IPS-15b (cell line): ENCODE data around the gene NTRK3.

ENCODE experiments used
- H3K27me3 ChIP-seq: one replicate; pipeline ENCODE4 v1.6.1; 2013; ENCODE audit warnings: low read length; ENCODE audit not compliant: control insufficient read depth, insufficient read depth
- H3K36me3 ChIP-seq: one replicate; pipeline ENCODE4 v1.6.1; 2013; ENCODE audit warnings: low read length; ENCODE audit not compliant: control insufficient read depth, insufficient read depth
- H3K4me1 ChIP-seq: one replicate; pipeline ENCODE4 v1.6.1; 2013; ENCODE audit warnings: mild to moderate bottlenecking, low read length; ENCODE audit not compliant: control insufficient read depth, insufficient read depth
- H3K4me3 ChIP-seq: one replicate; pipeline ENCODE4 v1.5.1; 2013; ENCODE audit warnings: low read depth, low read length
- H3K9ac ChIP-seq: one replicate; pipeline ENCODE4 v1.6.1; 2013; ENCODE audit warnings: low read depth, mild to moderate bottlenecking, low read length
- H3K9me3 ChIP-seq: one replicate; pipeline ENCODE4 v1.6.1; 2013; ENCODE audit warnings: mild to moderate bottlenecking, low read length; ENCODE audit not compliant: control insufficient read depth, insufficient read depth

Gene NTRK3

DNA sequence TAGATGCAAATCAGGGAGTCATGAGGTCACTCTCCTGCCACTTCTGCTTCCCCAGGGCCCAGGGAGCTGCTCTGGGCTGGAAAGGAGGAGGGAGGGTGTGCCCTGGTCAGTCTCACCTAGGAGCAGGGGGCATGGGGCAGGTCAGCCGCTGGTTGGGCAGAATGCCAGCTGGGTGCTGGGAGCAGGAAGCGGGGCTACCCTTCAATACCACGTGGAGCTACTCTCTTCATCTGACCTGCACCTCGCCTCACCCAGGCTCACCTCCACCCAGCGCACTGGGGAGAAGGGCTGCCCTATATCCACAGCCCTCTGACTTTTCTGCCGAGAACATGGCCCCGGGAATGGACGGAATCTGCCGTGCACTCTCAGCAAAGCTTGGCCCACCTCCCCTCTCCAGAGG, 15.1 kb downstream of the NTRK3 start:
- H3K9ac ChIP-seq, result no peak overlapping the region
- H3K4me1 ChIP-seq, result peaks cover 5% of the 10 kb centered on the region
- peaks cover 7% of the 10 kb centered on the region for H3K27me3 ChIP-seq
- H3K9me3 ChIP-seq, result no peaks in the 10 kb centered on the region
- no peak overlapping the region for H3K4me3 ChIP-seq
- H3K36me3 ChIP-seq, result no peaks in the 10 kb centered on the region

DNA sequence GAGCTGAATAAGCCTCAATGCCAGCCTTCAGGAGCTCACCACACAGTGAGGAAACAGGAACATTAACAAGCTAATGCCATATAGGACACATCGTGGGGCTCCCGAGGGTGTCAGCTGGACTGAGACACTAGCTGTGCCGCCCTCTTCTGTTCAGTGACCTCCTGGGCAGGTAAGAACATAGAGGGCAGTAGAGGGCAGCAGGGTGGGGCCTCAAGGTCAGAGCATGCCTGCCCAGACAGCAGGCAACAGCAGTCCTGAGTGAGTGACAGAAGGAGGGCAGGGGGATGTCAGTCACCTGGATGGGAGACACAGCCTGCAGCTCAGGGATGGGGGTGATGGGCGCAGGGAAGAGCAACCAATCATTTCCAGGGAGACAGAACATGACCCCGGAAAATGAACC, 15.5 kb downstream of the NTRK3 start:
- Histone ChIP-seq H3K4me1 (peaks cover under 1% of the 10 kb centered on the region), H3K36me3 (no peaks in the 10 kb centered on the region), H3K9ac (no peak overlapping the region), H3K9me3 (no peaks in the 10 kb centered on the region), H3K4me3 (no peak overlapping the region), H3K27me3 (peaks cover 3% of the 10 kb centered on the region)

DNA sequence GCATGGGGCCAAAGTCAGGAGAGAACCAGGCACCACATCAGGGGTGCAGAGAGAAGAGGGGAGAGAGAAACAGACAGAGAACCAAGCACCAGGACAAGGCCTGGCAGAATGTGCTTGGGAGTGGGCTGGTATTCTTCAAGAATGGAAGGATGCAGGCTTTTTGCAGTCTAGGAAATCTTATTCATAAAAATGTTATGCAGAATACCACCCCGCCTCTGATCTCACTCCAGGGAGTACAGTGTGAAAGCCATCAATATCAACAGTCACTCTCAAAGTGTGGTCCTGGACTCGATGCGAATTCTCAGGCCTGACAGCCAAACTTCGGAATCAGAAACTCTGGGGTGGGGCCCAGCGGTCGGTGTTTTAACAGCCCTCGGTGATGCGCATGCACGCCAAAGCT, 16.9 kb downstream of the NTRK3 start:
- H3K4me3 ChIP-seq, result no peak overlapping the region

DNA sequence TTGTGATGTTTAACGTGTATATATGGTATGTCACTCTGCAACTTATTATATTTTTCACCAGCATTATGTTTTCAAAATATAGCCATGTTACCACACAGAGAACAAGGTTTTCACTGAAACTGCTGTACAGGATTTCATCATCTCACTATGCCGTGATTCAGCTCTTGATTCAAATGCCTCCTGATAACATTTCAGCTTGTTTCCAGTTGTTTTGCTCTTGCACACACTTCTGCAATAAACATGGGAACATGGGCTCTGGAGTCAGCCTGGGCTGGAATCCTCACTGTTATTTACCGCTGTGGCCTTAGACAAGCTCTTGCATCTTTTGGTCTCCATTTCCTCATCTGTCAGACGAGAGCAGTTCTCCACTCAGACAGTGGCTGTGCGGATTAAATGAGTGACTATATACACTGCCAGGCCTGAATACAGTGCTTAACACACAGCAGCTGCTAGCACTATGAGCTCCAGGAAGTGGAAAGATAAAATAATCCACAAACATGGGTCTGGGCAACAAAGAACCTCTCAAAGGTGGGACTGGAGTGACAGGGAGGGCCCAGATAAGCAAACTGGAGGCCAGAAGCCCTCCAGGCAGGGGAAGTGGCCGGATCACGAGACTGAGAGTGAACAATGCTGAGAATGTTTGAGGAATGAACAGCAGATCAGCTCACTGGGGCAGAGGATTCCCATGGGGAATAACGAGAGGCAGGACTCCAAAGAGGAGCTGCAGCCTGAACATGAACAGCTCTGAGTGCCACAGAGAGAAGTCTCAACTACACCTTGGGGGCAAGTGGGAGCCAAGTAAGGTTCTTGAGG, 17.7 kb downstream of the NTRK3 start:
- Histone ChIP-seq H3K9ac (no peak overlapping the region), H3K27me3 (no peaks in the 10 kb centered on the region), H3K9me3 (no peaks in the 10 kb centered on the region), H3K4me1 (peaks cover under 1% of the 10 kb centered on the region), H3K4me3 (no peak overlapping the region), H3K36me3 (no peaks in the 10 kb centered on the region)

More for the DNA sequence above, 16.9 kb downstream of the NTRK3 start:
- no peaks in the 10 kb centered on the region for H3K27me3 ChIP-seq
- H3K36me3 ChIP-seq, result no peaks in the 10 kb centered on the region
- no peaks in the 10 kb centered on the region for H3K9me3 ChIP-seq
- H3K9ac ChIP-seq, result no peak overlapping the region
- H3K4me1 ChIP-seq, result no peaks in the 10 kb centered on the region

DNA sequence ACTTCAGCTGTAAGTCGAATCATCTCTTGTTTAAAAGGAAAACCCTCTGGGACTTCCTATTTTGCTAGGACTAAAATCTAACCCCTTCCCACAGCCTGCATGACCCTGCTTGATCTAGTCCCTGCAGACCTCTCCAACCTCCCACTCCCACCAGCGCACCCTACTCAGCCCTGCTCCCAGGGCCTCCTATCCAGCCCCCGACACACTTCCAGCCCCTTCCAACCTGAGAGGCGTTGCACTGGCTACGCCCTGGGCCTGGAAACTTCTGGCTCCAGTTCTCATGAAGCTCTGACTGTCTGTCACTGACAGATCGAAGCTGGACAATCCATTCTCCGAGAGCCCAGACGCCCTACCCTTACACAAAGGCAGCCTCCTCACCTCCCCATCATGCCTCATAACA, 21.8 kb downstream of the NTRK3 start:
- peaks cover 6% of the 10 kb centered on the region for H3K4me1 ChIP-seq
- H3K4me3 ChIP-seq, result no peak overlapping the region
- no peaks in the 10 kb centered on the region for H3K36me3 ChIP-seq

DNA sequence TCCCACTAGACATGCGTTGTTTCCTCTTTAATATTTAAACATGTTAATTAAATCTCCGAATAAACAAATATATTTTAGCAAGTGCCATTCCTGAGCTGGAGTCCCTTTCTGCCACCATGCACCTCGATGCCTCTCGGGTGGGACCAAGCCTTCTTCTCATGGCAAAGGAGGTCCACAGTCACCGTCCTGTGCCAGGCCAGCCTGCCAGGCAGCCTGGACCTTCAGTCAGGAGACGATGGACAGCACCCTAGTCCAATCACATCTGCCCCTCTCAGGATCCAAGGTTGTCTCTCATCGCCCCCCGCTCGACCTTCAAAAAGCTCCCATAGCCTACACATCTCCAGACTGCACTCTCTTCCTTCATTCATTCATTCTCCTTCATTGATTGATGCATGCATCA, 22.6 kb downstream of the NTRK3 start:
- H3K27me3 ChIP-seq, result no peaks in the 10 kb centered on the region
- no peak overlapping the region for H3K9ac ChIP-seq
- H3K36me3 ChIP-seq, result no peaks in the 10 kb centered on the region
- no peak overlapping the region for H3K4me3 ChIP-seq
- peaks cover 6% of the 10 kb centered on the region for H3K4me1 ChIP-seq
- no peaks in the 10 kb centered on the region for H3K9me3 ChIP-seq

More for the DNA sequence above, 21.8 kb downstream of the NTRK3 start:
- H3K9ac ChIP-seq, result no peak overlapping the region
- H3K27me3 ChIP-seq, result no peaks in the 10 kb centered on the region
- H3K9me3 ChIP-seq, result no peaks in the 10 kb centered on the region

DNA sequence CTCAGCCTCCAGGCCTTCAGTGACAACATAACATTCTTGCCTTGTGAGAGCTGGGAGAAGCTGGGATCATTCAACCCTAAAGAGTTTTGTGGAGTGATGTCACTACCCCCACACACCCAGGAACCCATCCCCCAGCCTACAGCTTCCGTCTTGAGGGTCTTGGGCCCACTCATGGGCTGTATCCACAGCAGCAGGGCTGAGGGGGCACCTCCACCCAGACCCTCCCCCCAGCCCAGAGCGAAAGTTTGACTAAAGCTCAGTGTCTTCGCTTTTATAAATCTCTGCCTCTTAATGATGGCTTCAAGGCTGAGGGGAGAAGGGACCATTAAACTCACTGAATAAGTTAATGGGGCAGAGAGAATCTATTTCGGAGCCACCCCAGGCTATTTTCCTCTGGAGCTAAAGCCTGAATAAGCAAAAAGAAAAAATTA, 23.8 kb downstream of the NTRK3 start:
- no peak overlapping the region for H3K9ac ChIP-seq
- no peaks in the 10 kb centered on the region for H3K9me3 ChIP-seq
- H3K4me1 ChIP-seq, result peaks cover 6% of the 10 kb centered on the region
- no peaks in the 10 kb centered on the region for H3K36me3 ChIP-seq
- no peaks in the 10 kb centered on the region for H3K27me3 ChIP-seq
- H3K4me3 ChIP-seq, result no peak overlapping the region

DNA sequence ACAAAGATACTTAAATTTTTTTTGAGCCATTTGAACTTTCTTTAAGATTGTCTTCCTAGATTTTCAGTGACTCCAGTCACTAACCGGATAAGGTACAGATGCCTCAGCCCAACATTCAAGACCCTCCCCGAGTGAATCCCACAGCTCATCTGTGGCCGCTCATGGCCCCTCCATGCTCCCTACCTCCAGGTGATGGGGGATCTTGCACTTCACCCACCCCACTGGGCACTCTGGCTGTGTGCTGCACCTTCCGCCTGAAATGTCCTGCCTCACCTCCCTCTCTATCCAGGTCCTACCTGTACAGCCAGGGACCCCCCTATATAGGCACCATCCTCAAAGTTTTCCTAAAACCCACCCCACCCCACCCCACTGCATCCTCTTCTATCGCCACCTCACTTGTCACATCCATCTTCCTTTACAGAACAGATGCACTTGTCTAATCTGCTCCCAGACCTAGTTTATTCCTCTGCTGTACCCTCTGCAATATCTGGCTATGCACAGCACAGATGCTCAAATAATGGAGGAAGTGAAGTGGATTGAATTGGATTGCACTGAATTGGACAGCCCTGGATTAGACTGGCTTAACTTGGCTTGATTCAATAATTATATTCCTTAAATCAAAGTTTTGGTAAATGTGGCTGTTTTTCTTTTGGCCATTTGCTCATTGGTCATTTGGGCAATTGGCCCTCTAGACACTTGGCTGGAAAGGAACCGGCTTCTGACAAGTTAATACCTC, 24.5 kb downstream of the NTRK3 start:
- Histone ChIP-seq H3K9me3 (no peaks in the 10 kb centered on the region), H3K9ac (no peak overlapping the region), H3K4me3 (no peak overlapping the region), H3K4me1 (peaks cover 6% of the 10 kb centered on the region), H3K27me3 (no peaks in the 10 kb centered on the region), H3K36me3 (no peaks in the 10 kb centered on the region)

DNA sequence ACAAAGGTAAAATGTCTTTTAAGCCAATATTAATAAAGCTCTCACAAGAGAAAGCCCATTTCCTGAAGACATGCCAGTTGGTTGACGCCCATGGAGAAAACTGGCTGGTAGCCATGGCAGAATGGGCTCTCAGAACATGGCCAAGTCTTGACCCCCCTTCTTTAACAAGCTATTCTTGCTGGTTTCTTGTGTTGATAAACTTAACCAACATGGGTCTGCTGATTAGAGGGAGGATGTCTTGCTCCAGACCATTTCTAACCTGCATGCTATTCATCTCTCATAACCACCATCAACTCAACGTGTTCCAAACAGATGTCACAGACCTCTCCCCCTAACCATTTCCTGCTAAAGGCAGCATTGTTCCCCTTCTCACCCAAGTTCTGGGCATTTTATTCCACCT, 25.7 kb downstream of the NTRK3 start:
- no peaks in the 10 kb centered on the region for H3K36me3 ChIP-seq
- H3K4me1 ChIP-seq, result peaks cover 6% of the 10 kb centered on the region
- H3K27me3 ChIP-seq, result no peaks in the 10 kb centered on the region
- no peaks in the 10 kb centered on the region for H3K9me3 ChIP-seq
- no peak overlapping the region for H3K4me3 ChIP-seq
- H3K9ac ChIP-seq, result no peak overlapping the region

DNA sequence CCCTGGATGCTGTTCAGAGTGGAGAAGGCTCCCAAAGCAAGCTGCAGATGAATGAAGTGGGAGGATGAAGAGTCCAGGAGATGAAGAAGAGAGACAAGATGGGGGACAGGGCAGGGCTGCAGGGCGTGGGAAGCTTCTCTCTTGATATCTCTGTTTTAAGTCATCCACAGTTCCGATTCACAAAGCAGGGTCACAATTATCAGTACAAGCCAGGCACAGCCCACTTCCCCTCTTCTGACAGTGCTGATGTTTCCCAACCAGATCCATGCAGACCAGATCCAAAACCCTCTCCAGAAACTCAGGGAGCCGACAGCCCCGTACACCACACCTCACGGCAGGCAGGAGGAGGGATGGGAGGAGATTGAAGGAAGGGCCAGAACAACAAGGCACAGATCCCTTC, 31.1 kb downstream of the NTRK3 start:
- Histone ChIP-seq H3K9ac (no peak overlapping the region), H3K9me3 (no peaks in the 10 kb centered on the region), H3K36me3 (no peaks in the 10 kb centered on the region), H3K4me1 (no peaks in the 10 kb centered on the region), H3K27me3 (no peaks in the 10 kb centered on the region), H3K4me3 (no peak overlapping the region)

DNA sequence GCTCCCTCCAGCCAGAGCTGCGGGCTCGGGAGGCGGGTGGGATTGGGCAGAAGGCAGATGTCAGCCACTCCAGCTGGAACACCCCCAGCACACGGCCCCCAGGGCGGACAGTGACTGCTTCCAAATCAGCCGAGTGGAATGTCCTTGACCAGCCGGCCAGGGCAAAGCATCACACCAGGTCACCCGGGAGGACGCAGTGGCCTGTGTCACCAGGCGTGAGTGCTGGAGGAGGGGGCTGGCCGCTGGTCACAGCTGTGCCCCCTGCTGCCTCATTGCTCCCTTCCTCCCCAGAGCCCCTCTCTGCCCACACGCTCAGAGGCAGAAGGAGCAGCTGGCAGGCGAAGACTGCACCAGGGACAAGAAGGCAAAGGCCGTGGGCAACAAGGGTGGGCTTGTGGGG, 33.5 kb downstream of the NTRK3 start:
- Histone ChIP-seq H3K4me3 (no peak overlapping the region), H3K27me3 (no peaks in the 10 kb centered on the region), H3K4me1 (no peaks in the 10 kb centered on the region), H3K9me3 (no peaks in the 10 kb centered on the region), H3K36me3 (no peaks in the 10 kb centered on the region), H3K9ac (no peak overlapping the region)

DNA sequence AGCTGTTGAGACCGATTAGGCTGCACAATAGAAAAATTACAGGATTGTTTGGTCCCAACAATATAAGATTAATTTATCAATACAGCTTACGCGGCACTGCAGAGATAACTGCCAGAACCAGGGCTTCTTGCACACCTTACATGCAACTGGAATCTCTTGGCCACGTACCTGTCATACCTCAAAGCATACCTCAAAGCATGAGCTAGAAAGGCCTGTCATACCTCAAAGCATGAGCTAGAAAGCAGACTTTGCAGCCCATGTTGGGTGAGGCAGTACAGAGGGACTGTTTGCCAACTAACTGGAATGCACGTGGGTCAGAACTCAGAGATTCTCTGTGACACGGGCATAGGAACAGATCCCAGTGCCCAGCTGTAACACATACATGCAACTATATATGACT, 34.7 kb downstream of the NTRK3 start:
- no peaks in the 10 kb centered on the region for H3K27me3 ChIP-seq
- H3K4me1 ChIP-seq, result no peaks in the 10 kb centered on the region
- H3K4me3 ChIP-seq, result no peak overlapping the region
- no peak overlapping the region for H3K9ac ChIP-seq
- H3K36me3 ChIP-seq, result no peaks in the 10 kb centered on the region
- H3K9me3 ChIP-seq, result no peaks in the 10 kb centered on the region
